Progenitor cell of endocrine pancreas (in vitro differentiated cells): Measurements from ENCODE around the gene DUSP22. TPM values are rescaled to one million over a fixed set of nuclear protein-coding genes. Genes with fewer than 3 reads are reported as not detected.
"Not testable (repeated sequence)": the region's sequence is repeated elsewhere in the genome, so short reads cannot be mapped to it uniquely, and the experiment has no call there.

Source experiments
- DNase-seq: peaks from one replicate; pipeline ENCODE4 v3.0.0; 2021; ENCODE audit warnings: low spot score; ENCODE audit not compliant: unreplicated experiment
- H3K27ac Mint-ChIP-seq: 2 replicates; pipeline ENCODE4 v1.8.0; 2021; ENCODE audit warnings: mild to moderate bottlenecking, moderate library complexity, mixed read lengths
- H3K27me3 Mint-ChIP-seq: 2 replicates; pipeline ENCODE4 v1.8.0; 2021; ENCODE audit warnings: mixed read lengths
- H3K36me3 Mint-ChIP-seq: 2 replicates; pipeline ENCODE4 v1.8.0; 2022; ENCODE audit warnings: mixed read lengths; ENCODE audit not compliant: insufficient read depth
- H3K4me1 Mint-ChIP-seq: 2 replicates; pipeline ENCODE4 v1.8.0; 2021; ENCODE audit warnings: low read depth, mixed read lengths
- H3K4me3 Mint-ChIP-seq: 2 replicates; pipeline ENCODE4 v1.8.0; 2021; ENCODE audit warnings: low read depth, mild to moderate bottlenecking, moderate library complexity, mixed read lengths
- H3K9me3 Mint-ChIP-seq: 2 replicates; pipeline ENCODE4 v1.8.0; 2021; ENCODE audit warnings: low read depth, mixed read lengths
- total RNA-seq: library from RNA; stranded (reverse); gene quantifications from 2 replicates; pipeline ENCODE4 v1.2.1, GENCODE V29; 2021
- TF ChIP-seq, protein P1 (sequence below): fragments of 200-600 bp; sonication (generic); IDR thresholded peaks from one replicate; pipeline ENCODE4 v1.5.0; 2021; ENCODE audit warnings: antibody characterized with exemption, mild to moderate bottlenecking; ENCODE audit not compliant: unreplicated experiment

Gene DUSP22
- total RNA-seq, 1 donor from 2014 or later, result 40.4 TPM

DNA sequence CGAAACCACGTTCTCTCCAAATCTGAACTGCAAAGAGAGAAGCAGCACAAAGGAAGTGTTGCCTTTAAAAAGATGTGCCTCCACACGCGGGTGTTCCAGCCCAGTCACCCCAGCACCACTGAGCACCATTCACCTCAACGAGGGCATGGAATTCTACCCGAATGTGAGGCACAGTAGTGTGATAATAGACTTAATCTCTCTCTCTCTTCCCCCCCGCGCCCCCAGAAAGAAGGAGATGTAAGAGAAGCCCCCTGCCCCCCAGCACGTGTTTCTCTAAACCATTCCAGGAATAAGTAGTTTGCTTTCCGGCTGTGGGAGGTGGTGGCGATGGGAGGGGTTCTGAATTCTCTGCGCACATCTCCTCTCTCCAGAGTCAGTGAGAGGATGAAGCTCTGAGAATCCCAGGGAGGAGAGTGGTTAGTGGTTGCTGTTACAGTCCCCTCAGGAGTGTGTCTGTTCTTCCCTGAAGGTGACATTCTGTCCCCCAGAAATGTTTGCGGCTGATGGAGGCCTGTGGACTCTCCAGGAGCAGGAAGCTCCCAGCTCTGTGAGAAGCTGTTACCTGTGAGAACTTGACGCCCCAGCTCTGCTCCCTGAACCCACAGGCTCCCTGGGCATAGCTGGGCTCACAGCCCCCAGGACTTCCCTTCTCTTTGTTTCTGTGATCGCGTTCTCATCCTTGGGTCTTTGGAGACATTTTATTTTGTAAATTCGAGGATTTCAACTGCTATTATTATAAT is 75.8 kb downstream of the DUSP22 start:
- Mint-ChIP-seq H3K27ac (peak overlapping the region; percentile 11), H3K27me3 (peaks cover 20% of the 10 kb centered on the region), H3K4me3 (no peak overlapping the region), H3K9me3 (peaks cover 26% of the 10 kb centered on the region), H3K36me3 (peaks cover 2% of the 10 kb centered on the region), H3K4me1 (no peaks in the 10 kb centered on the region)
- TF ChIP-seq, protein P1, sequence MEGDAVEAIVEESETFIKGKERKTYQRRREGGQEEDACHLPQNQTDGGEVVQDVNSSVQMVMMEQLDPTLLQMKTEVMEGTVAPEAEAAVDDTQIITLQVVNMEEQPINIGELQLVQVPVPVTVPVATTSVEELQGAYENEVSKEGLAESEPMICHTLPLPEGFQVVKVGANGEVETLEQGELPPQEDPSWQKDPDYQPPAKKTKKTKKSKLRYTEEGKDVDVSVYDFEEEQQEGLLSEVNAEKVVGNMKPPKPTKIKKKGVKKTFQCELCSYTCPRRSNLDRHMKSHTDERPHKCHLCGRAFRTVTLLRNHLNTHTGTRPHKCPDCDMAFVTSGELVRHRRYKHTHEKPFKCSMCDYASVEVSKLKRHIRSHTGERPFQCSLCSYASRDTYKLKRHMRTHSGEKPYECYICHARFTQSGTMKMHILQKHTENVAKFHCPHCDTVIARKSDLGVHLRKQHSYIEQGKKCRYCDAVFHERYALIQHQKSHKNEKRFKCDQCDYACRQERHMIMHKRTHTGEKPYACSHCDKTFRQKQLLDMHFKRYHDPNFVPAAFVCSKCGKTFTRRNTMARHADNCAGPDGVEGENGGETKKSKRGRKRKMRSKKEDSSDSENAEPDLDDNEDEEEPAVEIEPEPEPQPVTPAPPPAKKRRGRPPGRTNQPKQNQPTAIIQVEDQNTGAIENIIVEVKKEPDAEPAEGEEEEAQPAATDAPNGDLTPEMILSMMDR, result no peak
- no peak for DNase-seq

DNA sequence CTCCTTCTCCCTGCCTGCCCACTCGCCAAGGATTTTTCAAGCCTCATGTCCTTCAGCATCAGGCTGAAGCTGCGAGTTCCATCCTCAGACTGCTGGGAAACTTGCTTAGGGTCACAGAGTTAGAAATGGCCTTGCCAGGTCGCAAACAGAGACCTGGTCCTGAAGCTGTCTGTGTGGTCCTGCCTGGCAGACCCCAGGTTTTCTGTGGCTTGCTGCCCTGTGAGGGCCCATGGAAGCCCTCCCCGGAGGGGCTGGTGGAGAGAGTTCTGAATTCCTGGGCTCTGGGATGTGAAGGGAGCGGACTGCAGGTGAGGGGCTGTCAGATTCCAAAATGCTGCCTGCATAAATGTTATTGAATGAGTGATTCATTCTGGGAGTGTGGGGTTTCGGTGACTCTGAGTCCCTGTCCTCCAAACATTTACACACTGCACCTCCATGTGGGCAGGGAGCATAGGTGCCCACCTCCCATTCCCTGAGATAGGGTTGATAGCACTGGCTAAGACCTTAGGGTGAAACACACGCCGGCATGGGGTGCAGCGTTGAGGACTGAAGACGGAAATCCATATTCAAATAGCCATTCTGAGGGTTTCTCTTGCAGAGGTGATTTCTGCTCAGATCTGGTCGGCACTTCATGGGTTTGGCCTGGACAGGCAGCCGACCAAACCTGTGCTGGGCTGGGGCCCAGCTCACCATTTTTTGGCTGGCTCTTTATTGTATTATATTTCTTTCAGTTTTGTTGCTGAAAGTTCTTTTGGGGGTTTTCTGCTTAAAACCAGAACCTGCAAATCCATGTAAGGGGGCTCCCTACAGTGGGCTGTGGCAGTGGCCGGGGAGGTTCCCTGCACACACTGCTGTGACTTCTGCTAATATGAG is 77.5 kb downstream of the DUSP22 start:
- DNase-seq, result no peak
- Mint-ChIP-seq H3K9me3 (peaks cover 22% of the 10 kb centered on the region), H3K27ac (no peak overlapping the region), H3K27me3 (peaks cover 32% of the 10 kb centered on the region), H3K36me3 (peaks cover 2% of the 10 kb centered on the region), H3K4me3 (no peak overlapping the region), H3K4me1 (no peaks in the 10 kb centered on the region)
- TF ChIP-seq, protein P1, result no peak

DNA sequence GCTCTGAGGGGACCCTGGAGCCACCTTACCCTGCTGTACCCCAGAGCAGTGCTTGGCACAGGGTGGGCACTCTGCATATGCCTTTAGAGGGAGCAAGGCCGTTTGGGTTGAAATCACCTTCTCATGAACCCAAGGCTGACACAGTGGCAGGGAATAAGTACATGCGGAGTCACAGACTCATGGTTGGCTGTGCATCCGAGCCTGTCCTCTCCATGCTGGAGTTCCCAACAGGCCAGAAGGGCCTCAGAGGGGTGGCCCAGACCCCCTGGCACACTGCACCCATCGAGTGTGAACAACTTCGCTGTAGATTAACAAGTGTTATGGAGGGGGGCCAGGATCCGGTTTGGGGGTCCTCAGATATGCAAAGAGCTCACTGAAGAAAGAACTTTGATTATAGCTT is 78.3 kb downstream of the DUSP22 start:
- TF ChIP-seq, protein P1, result no peak
- Mint-ChIP-seq H3K27me3 (peaks cover 36% of the 10 kb centered on the region), H3K9me3 (peaks cover 24% of the 10 kb centered on the region), H3K36me3 (peaks cover 1% of the 10 kb centered on the region), H3K4me1 (no peaks in the 10 kb centered on the region), H3K27ac (no peak overlapping the region), H3K4me3 (no peak overlapping the region)
- DNase-seq, result no peak

DNA sequence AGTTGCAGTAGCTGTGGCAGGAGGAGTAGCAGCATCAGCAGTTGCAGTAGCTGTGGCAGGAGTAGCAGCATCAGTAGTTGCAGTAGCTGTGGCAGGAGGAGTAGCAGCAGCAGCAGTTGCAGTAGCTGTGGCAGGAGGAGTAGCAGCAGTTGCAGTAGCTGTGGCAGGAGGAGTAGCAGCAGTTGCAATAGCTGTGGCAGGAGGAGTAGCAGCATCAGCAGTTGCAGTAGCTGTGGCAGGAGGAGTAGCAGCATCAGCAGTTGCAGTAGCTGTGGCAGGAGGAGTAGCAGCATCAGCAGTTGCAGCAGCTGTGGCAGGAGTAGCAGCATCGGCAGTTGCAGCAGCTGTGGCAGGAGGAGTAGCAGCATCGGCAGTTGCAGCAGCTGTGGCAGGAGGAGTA is 79.6 kb downstream of the DUSP22 start:
- peaks cover 31% of the 10 kb centered on the region for H3K27me3 Mint-ChIP-seq
- not testable (repeated sequence) for DNase-seq, H3K36me3 Mint-ChIP-seq, H3K27ac Mint-ChIP-seq, H3K4me3 Mint-ChIP-seq, H3K4me1 Mint-ChIP-seq
- peaks cover 23% of the 10 kb centered on the region for H3K9me3 Mint-ChIP-seq

DNA sequence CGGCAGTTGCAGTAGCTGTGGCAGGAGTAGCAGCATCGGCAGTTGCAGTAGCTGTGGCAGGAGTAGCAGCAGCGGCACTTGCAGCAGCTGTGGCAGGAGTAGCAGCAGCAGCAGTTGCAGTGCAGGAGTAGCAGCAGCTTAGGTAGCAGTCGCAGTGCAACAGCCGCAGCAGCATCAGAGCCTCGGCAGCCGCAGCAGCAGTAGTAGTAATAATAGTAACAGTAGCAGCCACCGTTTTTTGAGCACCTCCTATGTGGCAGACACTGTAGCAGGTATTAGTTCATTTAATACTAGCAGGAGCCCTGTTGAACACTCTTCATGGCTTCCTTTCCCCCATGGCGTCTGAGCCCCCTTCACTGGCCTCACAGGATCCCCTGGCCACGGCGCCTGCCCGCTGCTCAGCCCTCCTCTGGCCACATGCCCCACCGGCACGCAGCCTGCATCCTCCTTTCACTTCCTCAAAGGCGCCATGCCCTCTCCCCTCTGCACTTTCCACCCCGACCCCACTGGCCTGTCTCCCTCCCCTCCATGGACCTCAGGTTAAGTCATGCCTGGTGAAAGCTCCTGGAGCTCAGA is 80.1 kb downstream of the DUSP22 start:
- Mint-ChIP-seq H3K9me3 (peaks cover 26% of the 10 kb centered on the region), H3K36me3 (no peaks in the 10 kb centered on the region)
- TF ChIP-seq, protein P1, result no peak

More for the DNA sequence above, 80.1 kb downstream of the DUSP22 start:
- no peak overlapping the region for H3K27ac Mint-ChIP-seq
- peaks cover 27% of the 10 kb centered on the region for H3K27me3 Mint-ChIP-seq
- no peak overlapping the region for H3K4me3 Mint-ChIP-seq
- H3K4me1 Mint-ChIP-seq, result no peaks in the 10 kb centered on the region
- DNase-seq, result no peak
